Right atrium auricular region (tissue), 2 donors: ENCODE data around the gene PRMT5. TPM values are rescaled to one million over a fixed set of nuclear protein-coding genes. Genes with fewer than 3 reads are reported as not detected.

ENCODE experiments used
- DNase-seq: peaks from one replicate; pipeline ENCODE4 v3.0.0-alpha.2; 2019; ENCODE audit warnings: low spot score
- H3K27ac ChIP-seq, 2 donors: fragments of 200-600 bp; sonication (generic); 1 replicate in 1 of 2; 2 replicates in 1 of 2; pipeline ENCODE4 v1.5.1; 2016 to 2019
- H3K27me3 ChIP-seq, 2 donors: fragments of 200-600 bp; sonication (generic); one replicate each; pipeline versions ENCODE4 v1.5.1 to v1.6.0; 2017 to 2019
- H3K36me3 ChIP-seq: fragments of 200-600 bp; sonication (generic); one replicate; pipeline ENCODE4 v1.5.1; 2016
- H3K4me1 ChIP-seq, 2 donors: fragments of 200-600 bp; sonication (generic); one replicate each; pipeline versions ENCODE4 v1.5.1 to v1.6.0; 2017 to 2019
- H3K4me3 ChIP-seq, 2 donors: fragments of 200-600 bp; sonication (generic); 1 replicate in 1 of 2; 2 replicates in 1 of 2; pipeline ENCODE4 v1.5.1; 2017 to 2019; ENCODE audit warnings: mild to moderate bottlenecking in 1 of 2, moderate library complexity in 1 of 2
- H3K9me3 ChIP-seq, 2 donors: fragments of 200-600 bp; sonication (generic); one replicate each; pipeline ENCODE4 v1.5.1; 2019
- total RNA-seq, 2 donors: library from RNA; depleted of rRNA; stranded (reverse); fragments of >200 nt; gene quantifications; one replicate each; pipeline ENCODE4 v1.1.0, GENCODE V29; 2016
- TF ChIP-seq, protein P1 (sequence below), 2 donors: fragments of 200-600 bp; sonication (generic); IDR thresholded peaks; one replicate each; pipeline ENCODE4 v1.5.1; 2019; ENCODE audit warnings: antibody characterized with exemption in 2 of 2

Gene PRMT5
- total RNA-seq, 2 donors from 2014 or later, result 23.3 to 55.1 TPM

GRCh38 chr14:22905627-22906026 lies 23.5 kb downstream of the PRMT5 start:
- TF ChIP-seq, protein P1, sequence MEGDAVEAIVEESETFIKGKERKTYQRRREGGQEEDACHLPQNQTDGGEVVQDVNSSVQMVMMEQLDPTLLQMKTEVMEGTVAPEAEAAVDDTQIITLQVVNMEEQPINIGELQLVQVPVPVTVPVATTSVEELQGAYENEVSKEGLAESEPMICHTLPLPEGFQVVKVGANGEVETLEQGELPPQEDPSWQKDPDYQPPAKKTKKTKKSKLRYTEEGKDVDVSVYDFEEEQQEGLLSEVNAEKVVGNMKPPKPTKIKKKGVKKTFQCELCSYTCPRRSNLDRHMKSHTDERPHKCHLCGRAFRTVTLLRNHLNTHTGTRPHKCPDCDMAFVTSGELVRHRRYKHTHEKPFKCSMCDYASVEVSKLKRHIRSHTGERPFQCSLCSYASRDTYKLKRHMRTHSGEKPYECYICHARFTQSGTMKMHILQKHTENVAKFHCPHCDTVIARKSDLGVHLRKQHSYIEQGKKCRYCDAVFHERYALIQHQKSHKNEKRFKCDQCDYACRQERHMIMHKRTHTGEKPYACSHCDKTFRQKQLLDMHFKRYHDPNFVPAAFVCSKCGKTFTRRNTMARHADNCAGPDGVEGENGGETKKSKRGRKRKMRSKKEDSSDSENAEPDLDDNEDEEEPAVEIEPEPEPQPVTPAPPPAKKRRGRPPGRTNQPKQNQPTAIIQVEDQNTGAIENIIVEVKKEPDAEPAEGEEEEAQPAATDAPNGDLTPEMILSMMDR (IDR thresholded peaks at IDR 0.05), result no peak
- H3K9me3 ChIP-seq, result no peaks in the 10 kb centered on the region

DNA sequence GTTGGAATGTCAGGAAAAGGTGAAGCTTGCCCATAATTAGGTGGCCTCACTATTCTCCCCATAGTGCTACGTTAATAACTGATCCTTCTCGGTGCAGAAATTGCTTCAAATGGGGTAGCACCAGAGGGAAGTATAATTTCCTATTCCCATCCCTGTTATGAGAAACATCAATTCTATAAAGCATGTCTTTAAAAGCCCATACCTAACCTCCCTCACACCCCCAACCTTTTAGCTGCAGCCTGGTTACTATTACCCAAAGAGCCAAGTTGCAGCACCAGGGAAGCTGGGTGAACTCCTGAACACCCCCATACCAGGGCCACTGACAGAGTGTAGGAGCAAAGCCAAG lies 25.5 kb downstream of the PRMT5 start:
- Histone ChIP-seq H3K4me1 (peaks cover 0 to 9% of the 10 kb centered on the region in 2 donors), H3K27ac (no peak overlapping the region), H3K36me3 (peaks cover 84% of the 10 kb centered on the region), H3K9me3 (no peaks in the 10 kb centered on the region), H3K4me3 (no peak overlapping the region), H3K27me3 (no peaks in the 10 kb centered on the region)
- no peak for DNase-seq
- TF ChIP-seq, protein P1 (IDR thresholded peaks at IDR 0.05), result no peak

More at GRCh38 chr14:22905627-22906026, 23.5 kb downstream of the PRMT5 start:
- Histone ChIP-seq H3K4me1 (no peaks in the 10 kb centered on the region), H3K27me3 (no peaks in the 10 kb centered on the region), H3K27ac (no peak overlapping the region), H3K4me3 (no peak overlapping the region), H3K36me3 (peaks cover 99% of the 10 kb centered on the region)
- DNase-seq, result no peak

- no peak for DNase-seq
- Histone ChIP-seq H3K9me3 (no peaks in the 10 kb centered on the region), H3K4me3 (no peak overlapping the region), H3K36me3 (peaks cover 65% of the 10 kb centered on the region), H3K27ac (no peak overlapping the region), H3K27me3 (no peaks in the 10 kb centered on the region), H3K4me1 (peaks cover 0 to 12% of the 10 kb centered on the region in 2 donors)
- TF ChIP-seq, protein P1 (IDR thresholded peaks at IDR 0.05), result no peak
Observed at GRCh38 chr14:22901799-22902198, 27.4 kb downstream of the PRMT5 start.

GRCh38 chr14:22900081-22900799 lies 28.9 kb downstream of the PRMT5 start:
- TF ChIP-seq, protein P1 (IDR thresholded peaks at IDR 0.05), result peak; percentile 48 to 64
- peaks cover 0 to 12% of the 10 kb centered on the region in 2 donors for H3K4me1 ChIP-seq
- H3K9me3 ChIP-seq, result no peaks in the 10 kb centered on the region
- no peaks in the 10 kb centered on the region for H3K27me3 ChIP-seq
- no peak overlapping the region for H3K4me3 ChIP-seq
- H3K36me3 ChIP-seq, result peaks cover 49% of the 10 kb centered on the region
- DNase-seq, result no peak
- H3K27ac ChIP-seq, result peak overlapping the region in 1 of 2 donors; percentile 19

GRCh38 chr14:22898302-22899090 lies 30.7 kb downstream of the PRMT5 start:
- Histone ChIP-seq H3K27me3 (no peaks in the 10 kb centered on the region), H3K4me3 (no peak overlapping the region), H3K4me1 (peaks cover 0 to 12% of the 10 kb centered on the region in 2 donors), H3K27ac (peak overlapping the region in 1 of 2 donors; percentile 65), H3K9me3 (no peaks in the 10 kb centered on the region), H3K36me3 (peaks cover 32% of the 10 kb centered on the region)
- no peak for DNase-seq
- TF ChIP-seq, protein P1 (IDR thresholded peaks at IDR 0.05), result no peak
